Measurements from ENCODE around the gene FPR2. TPM values are rescaled to one million over a fixed set of nuclear protein-coding genes. Genes with fewer than 3 reads are reported as not detected.

FPR2 gene
- total RNA-seq, 4 donors from 2014 or later = 0.13 to 0.34 TPM; not detected in 2

DNA sequence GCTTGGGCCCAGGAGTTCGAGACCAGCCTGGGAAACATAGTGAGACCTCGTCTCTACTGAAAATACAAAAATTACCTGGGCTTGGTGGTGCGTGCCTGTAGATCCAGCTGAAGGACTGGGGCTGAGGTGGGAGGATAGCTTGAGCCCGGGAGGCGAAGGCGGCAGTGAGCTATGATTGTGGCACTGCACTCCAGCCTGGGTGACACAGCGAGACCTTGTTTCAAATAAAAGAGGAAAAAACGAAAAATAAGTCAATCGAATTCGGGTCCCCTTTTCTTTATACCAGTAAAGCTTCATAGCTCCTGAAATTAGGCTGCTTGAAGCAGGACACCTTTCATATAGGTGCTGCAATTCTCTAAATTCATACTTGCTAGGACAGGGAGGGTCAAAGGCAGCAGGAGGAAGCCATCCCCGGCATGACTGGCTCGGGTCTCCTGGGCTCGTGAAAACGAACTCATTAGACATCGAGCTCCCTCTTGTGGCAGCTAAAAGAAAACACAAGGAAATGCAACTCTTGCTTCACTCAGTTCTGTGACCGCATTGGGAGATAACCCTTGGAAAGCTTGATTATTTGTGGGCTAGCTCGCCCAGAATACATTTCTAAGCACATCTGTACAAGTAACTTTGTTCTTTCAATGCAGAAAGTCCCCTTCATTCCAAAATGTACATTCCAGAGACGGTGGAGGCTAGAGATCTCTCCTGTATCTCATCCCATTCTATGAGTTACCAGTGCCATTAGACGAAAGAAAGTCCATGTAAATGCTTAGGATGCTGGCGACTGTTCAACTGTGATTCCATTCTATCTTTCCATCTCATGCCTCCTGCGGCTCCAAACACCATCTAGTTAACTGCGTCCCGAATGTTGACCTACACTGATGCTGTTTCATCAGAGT is 16.8 kb downstream of the FPR2 start:
- H3K4me3 ChIP-seq (ENCODE audit: low read depth, poor library complexity, severe bottlenecking) = no peak overlapping the region
- WGBS, 2 donors = 25 to 29% methylated on average over 23 of the region's 23 CpGs
- TF ChIP-seq POLR2A (IDR thresholded peaks at IDR 0.05) (no peak), CTCF (IDR thresholded peaks at IDR 0.05) (no peak)
- intact Hi-C loops (cut with DNase I; ENCODE audit: low total_unique reads) = no loop called here
- peak; percentile 51 to 90 for DNase-seq (ENCODE audit: low spot score in 2 of 2)

DNA sequence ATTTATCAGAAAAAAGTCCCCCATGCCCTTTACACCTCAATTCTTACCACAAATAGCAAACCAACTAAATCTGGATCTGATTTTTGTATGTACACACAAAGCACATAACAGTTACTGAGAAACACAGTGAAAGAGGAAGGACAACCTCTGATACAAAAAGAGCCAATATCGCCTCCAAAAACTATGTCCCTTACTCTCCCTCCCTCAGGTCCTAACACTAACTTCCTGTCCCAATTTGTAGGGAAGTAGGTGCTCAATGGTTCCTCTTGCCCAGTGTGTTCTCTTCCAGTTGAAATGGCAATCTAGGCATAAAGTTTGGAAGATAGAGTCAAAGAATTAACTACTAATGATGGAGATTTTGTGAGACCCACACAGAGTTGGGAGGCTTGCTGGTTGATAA is 18.2 kb downstream of the FPR2 start:
- intact Hi-C loops (cut with DNase I; ENCODE audit: low total_unique reads) = no loop called here
- no peak for TF ChIP-seq POLR2A (IDR thresholded peaks at IDR 0.05)
- no peak for TF ChIP-seq CTCF (IDR thresholded peaks at IDR 0.05)
- WGBS, 2 donors = 74 to 80% methylated on average over 1 of the region's 1 CpG
- no peak for DNase-seq (ENCODE audit: low spot score in 2 of 2)
- H3K4me3 ChIP-seq (ENCODE audit: low read depth, poor library complexity, severe bottlenecking) = no peak overlapping the region

GRCh38 chr19:51779703-51780102 is 18.7 kb downstream of the FPR2 start:
- H3K4me3 ChIP-seq (ENCODE audit: low read depth, poor library complexity, severe bottlenecking) = no peak overlapping the region
- TF ChIP-seq CTCF (IDR thresholded peaks at IDR 0.05) = no peak
- TF ChIP-seq POLR2A (IDR thresholded peaks at IDR 0.05) = no peak
- no peak for DNase-seq (ENCODE audit: low spot score in 2 of 2)
- intact Hi-C loops (cut with DNase I; ENCODE audit: low total_unique reads) = no loop called here
- WGBS, 2 donors = 53 to 61% methylated on average over 2 of the region's 2 CpGs

DNA sequence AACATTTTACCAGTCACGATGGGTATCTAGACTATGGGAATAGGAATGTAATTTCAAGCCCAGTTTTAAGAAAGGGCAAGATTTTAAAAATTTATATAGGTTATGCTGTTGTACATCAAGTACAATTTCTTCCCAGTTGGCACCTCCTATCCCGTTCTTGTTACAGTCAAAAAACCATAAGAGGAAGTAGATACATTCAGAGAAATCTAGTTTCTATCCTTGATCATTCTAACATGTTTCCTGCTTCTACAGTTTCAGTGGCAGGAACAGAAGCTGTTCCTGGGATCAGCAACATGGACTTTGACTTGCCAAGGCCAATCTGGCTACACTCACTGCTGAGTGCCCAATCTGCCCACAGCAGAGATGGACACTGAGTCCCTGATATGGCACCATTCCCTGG is 19.3 kb downstream of the FPR2 start:
- no peak overlapping the region for H3K4me3 ChIP-seq (ENCODE audit: low read depth, poor library complexity, severe bottlenecking)
- intact Hi-C loops (cut with DNase I; ENCODE audit: low total_unique reads) = no loop called here
- 57 to 60% methylated on average over 2 of the region's 2 CpGs for WGBS, 2 donors
- TF ChIP-seq POLR2A (IDR thresholded peaks at IDR 0.05) (no peak), CTCF (IDR thresholded peaks at IDR 0.05) (no peak)
- DNase-seq (ENCODE audit: low spot score in 2 of 2) = no peak

DNA sequence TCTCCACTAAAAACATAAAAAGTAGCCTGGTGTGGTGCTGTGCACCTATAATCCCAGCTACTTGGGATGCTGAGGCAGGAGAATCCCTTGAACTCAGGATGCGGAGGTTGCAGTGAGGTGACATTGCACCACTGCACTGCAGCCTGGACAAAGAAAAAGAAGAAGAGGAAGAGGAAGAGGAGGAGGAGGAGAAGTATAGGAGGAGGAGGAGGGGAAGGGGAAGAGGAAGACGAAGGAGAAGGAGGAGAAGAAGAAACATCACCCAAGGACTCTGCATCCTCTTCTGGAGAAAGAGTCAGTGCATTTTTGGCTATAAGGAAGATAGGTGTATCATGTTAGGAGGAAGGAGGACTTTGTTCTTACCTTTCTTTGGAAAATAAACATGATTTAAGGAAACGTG is 21.0 kb downstream of the FPR2 start:
- WGBS, 2 donors = 58 to 62% methylated on average over 3 of the region's 3 CpGs
- TF ChIP-seq CTCF (IDR thresholded peaks at IDR 0.05) = no peak
- no peak for TF ChIP-seq POLR2A (IDR thresholded peaks at IDR 0.05)
- DNase-seq (ENCODE audit: low spot score in 2 of 2) = no peak
- intact Hi-C loops (cut with DNase I; ENCODE audit: low total_unique reads) = no loop called here
- H3K4me3 ChIP-seq (ENCODE audit: low read depth, poor library complexity, severe bottlenecking) = no peak overlapping the region
